HTERT RPE-1 (cell line): Measurements from ENCODE around the gene VIPR2.

Source experiments
- in situ Hi-C: fragments of 300-500 bp; cut with MboI; formaldehyde crosslinking; loops from 4 replicates; pipeline ENCODE4 v1.14.3; 2020; ENCODE audit warnings: low sequenced_read_pairs

VIPR2 gene

DNA sequence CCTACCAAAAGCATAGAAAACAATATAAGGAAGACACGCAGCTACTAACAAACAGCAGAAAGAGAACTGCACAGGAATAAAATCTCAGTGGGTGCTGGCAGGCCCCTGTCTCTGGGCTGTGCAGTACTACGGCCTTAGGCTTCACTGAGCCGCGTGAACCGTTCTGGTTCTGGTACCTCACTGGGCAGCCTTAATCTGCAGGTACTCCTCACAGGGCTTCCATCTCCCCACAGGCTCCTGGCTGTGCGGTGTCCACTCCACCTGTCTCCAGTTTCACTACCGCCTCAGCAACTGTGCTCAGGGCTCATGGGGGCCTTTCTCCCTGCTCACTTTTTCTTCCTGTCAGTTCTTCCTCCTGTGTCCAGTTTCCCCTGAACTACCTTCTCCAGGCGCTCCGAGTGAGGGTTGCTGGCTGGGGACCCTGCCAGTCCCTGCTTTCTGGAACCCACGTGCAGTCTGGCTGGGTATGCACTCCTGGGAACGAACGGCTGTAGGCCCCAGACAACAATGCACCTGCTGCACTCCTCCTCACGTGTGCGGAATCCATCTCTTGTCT is 75.7 kb downstream of the VIPR2 start:
- in situ Hi-C loops: no loop called here

DNA sequence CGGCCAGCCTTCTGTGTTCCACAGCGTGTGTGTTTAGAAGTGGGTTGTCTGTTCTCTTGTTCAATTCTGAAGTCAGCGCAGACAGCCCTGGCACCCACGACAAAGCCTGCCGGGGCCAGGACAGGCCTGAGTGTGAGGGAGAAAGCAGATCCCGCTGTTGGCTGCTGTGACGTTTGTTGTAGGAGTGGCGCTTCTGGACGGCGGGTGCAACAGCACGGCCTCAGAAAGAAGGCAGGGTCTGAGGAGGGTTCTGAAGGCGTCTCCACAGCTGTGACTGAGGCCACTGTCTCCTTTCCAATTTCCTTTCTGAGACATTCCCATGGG is 76.2 kb downstream of the VIPR2 start:
- in situ Hi-C loops: no loop called here

- in situ Hi-C loops: no loop called here
Observed at GRCh38 chr7:159067576-159068487, 76.8 kb downstream of the VIPR2 start.

GRCh38 chr7:159066816-159067575 is 77.7 kb downstream of the VIPR2 start:
- in situ Hi-C loops: no loop called here

- in situ Hi-C loops: no loop called here
Observed at GRCh38 chr7:159065852-159066480, 78.7 kb downstream of the VIPR2 start.

- in situ Hi-C loops: no loop called here
Observed at GRCh38 chr7:159064816-159065510, 79.7 kb downstream of the VIPR2 start.

GRCh38 chr7:159064121-159064815 is 80.4 kb downstream of the VIPR2 start:
- in situ Hi-C loops: no loop called here

DNA sequence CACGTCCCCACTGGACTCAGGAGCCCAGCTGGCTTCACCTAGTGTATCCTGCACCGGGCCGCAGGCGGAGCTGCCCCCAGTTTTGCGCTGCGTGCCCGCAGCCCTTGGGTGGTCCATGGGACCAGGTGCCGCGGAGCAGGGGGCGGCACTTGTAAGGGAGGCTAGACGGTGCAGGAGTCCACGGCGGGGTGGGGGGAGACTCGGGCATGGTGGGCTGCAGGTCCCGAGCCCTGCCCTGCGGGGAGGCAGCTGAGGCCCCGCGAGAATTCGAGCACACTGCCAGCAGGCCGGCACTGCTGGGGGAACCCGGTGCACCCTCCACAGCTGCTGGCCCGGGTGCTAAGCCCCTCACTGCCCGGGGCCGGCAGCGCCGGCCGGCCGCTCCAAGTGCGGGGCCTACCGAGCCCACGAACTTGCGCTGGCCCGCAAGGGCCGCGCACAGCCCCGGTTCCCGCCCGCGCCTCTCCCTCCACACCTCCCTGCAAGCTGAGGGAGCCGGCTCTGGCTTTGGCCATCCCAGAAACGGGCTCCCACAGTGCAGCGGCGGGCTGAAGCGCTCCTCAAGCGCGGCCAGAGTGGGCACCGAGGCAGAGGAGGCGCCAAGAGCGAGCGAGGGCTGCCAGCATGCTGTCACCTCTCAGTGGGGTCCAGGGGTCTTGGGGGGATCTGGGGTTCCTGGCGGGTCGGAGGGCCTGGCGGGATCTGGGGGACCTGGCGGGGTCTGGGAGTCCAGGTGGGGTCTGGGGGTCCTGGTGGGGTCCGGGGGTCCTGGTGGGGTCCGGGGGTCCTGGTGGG is 81.4 kb downstream of the VIPR2 start:
- in situ Hi-C loops: no loop called here

GRCh38 chr7:159062569-159062968 is 82.1 kb downstream of the VIPR2 start:
- in situ Hi-C loops: no loop called here

- in situ Hi-C loops: no loop called here
Observed at GRCh38 chr7:159061674-159062212, 82.9 kb downstream of the VIPR2 start.

DNA sequence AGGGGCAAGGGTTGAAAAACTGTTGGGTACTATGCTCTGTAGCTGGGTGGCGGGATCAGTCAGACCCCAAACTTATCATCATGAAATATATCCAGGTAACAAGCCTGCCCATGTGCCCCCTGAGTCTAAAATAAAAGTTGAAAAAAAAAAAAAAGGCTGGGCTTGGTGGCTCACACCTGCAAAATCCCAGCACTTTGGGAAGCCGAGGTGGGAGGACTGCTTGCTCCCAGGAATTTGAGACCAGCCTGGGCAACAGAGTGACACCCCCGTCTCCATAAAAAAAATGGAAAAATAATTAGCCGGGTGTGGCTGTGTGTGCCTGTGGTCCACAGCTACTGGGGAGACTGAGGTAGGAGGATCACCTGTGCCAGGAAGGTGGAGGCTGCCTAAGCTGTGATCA is 83.5 kb downstream of the VIPR2 start:
- in situ Hi-C loops: no loop called here

- in situ Hi-C loops: no loop called here
Observed at GRCh38 chr7:159060440-159060839, 84.2 kb downstream of the VIPR2 start.

DNA sequence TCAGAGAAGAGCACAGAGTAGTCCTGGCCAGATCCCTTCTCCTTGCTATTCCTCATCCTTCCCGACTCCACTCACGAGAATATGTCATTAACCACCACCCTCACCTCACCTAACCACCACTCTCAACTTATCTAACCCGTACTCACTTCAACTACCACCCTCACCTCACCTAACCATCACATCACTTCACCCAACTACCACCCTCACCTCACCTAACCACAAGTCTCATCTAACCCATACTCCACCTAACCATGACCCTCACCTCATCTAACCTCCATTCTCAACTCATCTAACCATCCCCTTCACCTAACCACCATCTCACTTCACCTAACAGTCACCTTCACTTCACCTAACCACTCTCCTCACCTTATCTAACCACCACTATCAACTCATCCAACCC is 85.0 kb downstream of the VIPR2 start:
- in situ Hi-C loops: no loop called here

DNA sequence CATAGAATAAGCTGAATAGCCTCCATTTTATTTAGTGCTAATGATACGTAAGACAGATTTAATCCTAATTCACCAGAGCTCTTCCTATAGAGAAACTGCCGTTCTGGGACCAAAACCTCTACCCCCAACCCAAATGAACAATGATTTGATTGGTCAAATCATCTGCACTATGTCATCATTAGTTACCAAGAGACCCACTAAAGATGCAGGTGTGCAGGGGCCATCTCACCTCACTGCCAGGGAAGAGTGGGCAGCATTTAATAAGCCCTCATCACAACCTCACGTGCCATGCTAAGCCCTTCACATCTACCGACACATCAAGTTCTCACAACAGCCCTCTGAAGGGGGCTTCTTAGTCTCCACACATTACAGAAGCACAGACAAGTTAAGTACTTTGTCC is 87.0 kb downstream of the VIPR2 start:
- in situ Hi-C loops: no loop called here

DNA sequence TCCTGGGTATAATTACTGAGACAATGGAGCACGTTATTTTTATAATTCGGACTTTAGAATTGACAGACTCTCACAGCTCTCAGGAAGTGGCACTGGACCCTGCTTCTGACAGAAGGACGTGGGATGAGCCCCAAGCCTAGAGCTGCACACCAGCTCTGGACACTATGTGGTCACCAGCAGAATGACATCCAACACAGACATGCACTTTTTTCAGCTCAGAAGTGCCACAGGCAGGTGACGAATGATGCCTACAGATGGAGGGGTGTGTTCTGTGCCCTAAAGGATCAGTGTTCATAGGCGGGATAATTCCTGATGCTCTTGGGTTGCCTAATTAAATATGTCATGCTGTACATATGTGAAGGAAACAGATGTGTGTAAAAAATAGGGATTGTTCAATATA is 87.9 kb downstream of the VIPR2 start:
- in situ Hi-C loops: no loop called here

- in situ Hi-C loops: no loop called here
Observed at GRCh38 chr7:159051916-159052315, 92.8 kb downstream of the VIPR2 start.

- in situ Hi-C loops: no loop called here
Observed at GRCh38 chr7:159050704-159051103, 94.0 kb downstream of the VIPR2 start.

DNA sequence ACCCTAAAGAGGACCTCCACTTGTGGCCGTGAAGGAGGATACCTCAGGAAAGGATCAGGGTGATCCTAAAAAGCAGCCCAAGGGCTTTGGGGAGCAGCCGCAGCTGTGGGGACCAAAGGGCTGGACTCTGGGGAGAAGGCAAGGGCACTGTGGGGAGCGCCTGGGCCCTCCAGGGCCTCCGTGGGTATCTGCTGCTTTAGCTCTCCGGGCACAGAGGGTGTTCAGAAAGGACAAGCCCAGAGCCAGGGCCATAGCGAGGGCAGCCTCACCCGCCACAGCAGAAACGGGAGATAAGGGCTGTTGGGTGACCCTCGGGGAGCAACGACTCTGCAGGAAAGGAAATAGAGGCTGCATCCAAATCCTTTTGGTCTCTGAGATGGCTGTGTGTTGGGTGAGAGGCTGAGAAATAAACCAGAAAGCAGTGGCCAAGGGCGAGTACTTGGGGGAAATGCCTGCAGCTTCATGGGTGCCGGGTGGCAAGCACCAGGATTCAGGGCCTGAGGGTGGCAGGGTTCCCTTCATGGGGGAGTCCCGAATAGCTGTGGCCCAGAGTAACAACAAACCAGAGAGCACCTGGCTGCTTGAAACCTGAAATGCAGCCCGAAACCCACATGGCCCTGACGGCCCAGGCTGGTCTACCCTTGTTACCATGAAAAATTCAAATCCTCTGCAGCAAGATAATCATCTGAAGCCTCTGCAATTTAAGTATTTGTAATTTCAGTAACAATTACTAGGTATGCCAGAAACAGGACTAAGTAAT is 95.2 kb downstream of the VIPR2 start:
- in situ Hi-C loops: no loop called here
